Gastroesophageal sphincter (tissue), 4 donors: ENCODE results near the gene F13B. TPM values are rescaled to one million over a fixed set of nuclear protein-coding genes. Genes with fewer than 3 reads are reported as not detected.
"Not testable (repeated sequence)": the region's sequence is repeated elsewhere in the genome, so short reads cannot be mapped to it uniquely, and the experiment has no call there.

Experiments used
- ATAC-seq: fragments of 150-250 bp; one replicate; pipeline ENCODE4 v1.9.1; 2016; ENCODE audit warnings: mild to moderate bottlenecking, moderate library complexity
- H3K27ac ChIP-seq, 4 donors: fragments of 200-600 bp; sonication (generic) in 3 of 4; 1 replicate in 3 of 4; 2 replicates in 1 of 4; pipeline ENCODE4 v1.5.1; 2016 to 2019
- H3K27me3 ChIP-seq: fragments of 200-600 bp; sonication (generic); one replicate; pipeline ENCODE4 v1.5.1; 2019
- H3K36me3 ChIP-seq, 2 donors: fragments of 200-600 bp; sonication (generic); one replicate each; pipeline ENCODE4 v1.5.1; 2019; ENCODE audit warnings: control low read depth in 1 of 2
- H3K4me1 ChIP-seq, 3 donors: fragments of 200-600 bp; sonication (generic); 1 replicate in 2 of 3; 2 replicates in 1 of 3; pipeline ENCODE4 v1.5.1; 2016 to 2019; ENCODE audit warnings: control low read depth in 2 of 3
- H3K4me3 ChIP-seq, 2 donors: fragments of 200-600 bp; sonication (generic); one replicate each; pipeline ENCODE4 v1.5.1; 2019; ENCODE audit warnings: mild to moderate bottlenecking in 1 of 2, moderate library complexity in 1 of 2
- H3K9me3 ChIP-seq, 3 donors: fragments of 200-600 bp; sonication (generic); one replicate each; pipeline ENCODE4 v1.5.1; 2017 to 2019; ENCODE audit warnings: control low read depth in 2 of 3
- CTCF ChIP-seq, 4 experiments: fragments of 200-600 bp in 2 of 4; fragments of 450-650 bp in 2 of 4; sonication (generic) in 1 of 4; IDR thresholded peaks; one replicate each; pipeline ENCODE4 v1.5.1; 2017 to 2019; ENCODE audit warnings: antibody characterized with exemption in 4 of 4, mild to moderate bottlenecking in 2 of 4, moderate library complexity in 2 of 4
- EP300 ChIP-seq: sonication (generic); formaldehyde crosslinking; IDR thresholded peaks from one replicate; pipeline ENCODE4 v1.6.1; 2017; ENCODE audit warnings: antibody characterized with exemption, mild to moderate bottlenecking
- POLR2A ChIP-seq, 2 donors: fragments of 450-650 bp; IDR thresholded peaks; one replicate each; pipeline ENCODE4 v1.6.1; 2017; ENCODE audit warnings: antibody characterized with exemption in 2 of 2, mild to moderate bottlenecking in 2 of 2, moderate library complexity in 1 of 2
- POLR2AphosphoS5 ChIP-seq: sonication (generic); formaldehyde crosslinking; IDR thresholded peaks from one replicate; pipeline ENCODE4 v1.6.1; 2017; ENCODE audit warnings: antibody characterized with exemption
- WGBS, 2 donors: methylation state at CpG; one replicate each; pipeline ENCODE4 v1.1.5; 2018; ENCODE audit warnings: low coverage in 1 of 2; 5-methylcytosine and 5-hydroxymethylcytosine counted together
- total RNA-seq, 4 donors: library from RNA; depleted of rRNA; stranded (reverse); fragments of >200 nt; gene quantifications; one replicate each; pipeline ENCODE4 v1.1.0, GENCODE V29; 2016

Gene F13B
- total RNA-seq, 4 donors from 2014 or later, result not detected

- Histone ChIP-seq H3K36me3 (no peaks in the 10 kb centered on the region), H3K27me3 (no peaks in the 10 kb centered on the region), H3K4me1 (no peaks in the 10 kb centered on the region), H3K9me3 (no peaks in the 10 kb centered on the region), H3K4me3 (no peak overlapping the region), H3K27ac (no peak overlapping the region)
- no peak for ATAC-seq
- WGBS, 2 donors, result 59 to 77% methylated on average over 2 of the region's 2 CpGs
- TF ChIP-seq EP300 (no peak), POLR2AphosphoS5 (no peak), CTCF (IDR thresholded peaks at IDR 0.05) (no peak), POLR2A (IDR thresholded peaks at IDR 0.05) (no peak)
These were observed 65.2 kb downstream of the F13B start for GRCh38 chr1:197001828-197002227.

GRCh38 chr1:196997423-196997822 lies 69.6 kb downstream of the F13B start:
- H3K4me1 ChIP-seq, result no peaks in the 10 kb centered on the region
- H3K27ac ChIP-seq, result no peak overlapping the region
- no peak for ATAC-seq
- H3K36me3 ChIP-seq, result no peaks in the 10 kb centered on the region
- WGBS, 2 donors, result 36 to 70% methylated on average over 1 of the region's 1 CpG
- no peaks in the 10 kb centered on the region for H3K9me3 ChIP-seq
- no peaks in the 10 kb centered on the region for H3K27me3 ChIP-seq
- TF ChIP-seq POLR2A (IDR thresholded peaks at IDR 0.05), result no peak
- no peak for TF ChIP-seq POLR2AphosphoS5
- no peak for TF ChIP-seq CTCF (IDR thresholded peaks at IDR 0.05)
- TF ChIP-seq EP300, result no peak
- no peak overlapping the region for H3K4me3 ChIP-seq

- TF ChIP-seq CTCF (IDR thresholded peaks at IDR 0.05), result no peak
- TF ChIP-seq POLR2AphosphoS5, result no peak
- TF ChIP-seq EP300, result no peak
- TF ChIP-seq POLR2A (IDR thresholded peaks at IDR 0.05), result no peak
- H3K27me3 ChIP-seq, result peaks cover 4% of the 10 kb centered on the region
- no peaks in the 10 kb centered on the region for H3K36me3 ChIP-seq
- no peak overlapping the region for H3K4me3 ChIP-seq
- no peak for ATAC-seq
- 28 to 50% methylated on average over 2 of the region's 2 CpGs for WGBS, 2 donors
- no peaks in the 10 kb centered on the region for H3K9me3 ChIP-seq
- H3K4me1 ChIP-seq, result no peaks in the 10 kb centered on the region
- no peak overlapping the region for H3K27ac ChIP-seq
These were observed 73.1 kb downstream of the F13B start for GRCh38 chr1:196993916-196994315.

GRCh38 chr1:196991919-196992651 lies 75.0 kb downstream of the F13B start:
- ATAC-seq, H3K4me3 ChIP-seq, H3K36me3 ChIP-seq, H3K27ac ChIP-seq, H3K27me3 ChIP-seq, H3K4me1 ChIP-seq, H3K9me3 ChIP-seq: not testable (repeated sequence)
- 84 to 88% methylated on average over 4 to 5 of the region's 11 CpGs for WGBS, 2 donors

Other genes starting within 250 kb of the F13B start
- gene CFHR1, start 247.5 kb downstream of the F13B start, total RNA-seq, result 1 to 10 TPM in 1 of 4 donors, not detected in 3; 1.3 TPM
- gene CFHR4, start 179.2 kb downstream of the F13B start, total RNA-seq, result not detected
- not detected for gene CFHR2, start 123.5 kb downstream of the F13B start, total RNA-seq
- gene CFHR5, start 89.7 kb downstream of the F13B start, total RNA-seq, result not detected
- under 1 TPM; 0.27 to 0.96 (median 0.29) TPM for gene ASPM, start 79.4 kb upstream of the F13B start, total RNA-seq
- gene ZBTB41, start 134.0 kb upstream of the F13B start, total RNA-seq, result 10 to 100 TPM; 11.2 to 17.9 (median 12.9) TPM
- under 1 TPM; 0.12 to 0.54 (median 0.33) TPM for gene CRB1, start 201.0 kb upstream of the F13B start, total RNA-seq